CD1c-positive myeloid dendritic cell (primary cell): ENCODE results near the gene TIMP2.
A peak's percentile ranks its signal among the peaks of the same experiment; 100 is the strongest.
"Not testable (repeated sequence)": the region's sequence is repeated elsewhere in the genome, so short reads cannot be mapped to it uniquely, and the experiment has no call there.

ENCODE experiments used
- DNase-seq: peaks from one replicate; pipeline ENCODE4 v3.0.0-alpha.2; 2016; ENCODE audit errors: extremely low spot score

The TIMP2 gene

GRCh38 chr17:78956254-78956653 lies 31.1 kb upstream of the TIMP2 start:
- DNase-seq: no peak

- no peak for DNase-seq
These were observed 29.5 kb upstream of the TIMP2 start for GRCh38 chr17:78954684-78955083.

GRCh38 chr17:78953356-78954350 lies 28.5 kb upstream of the TIMP2 start:
- no peak for DNase-seq

GRCh38 chr17:78952706-78953105 lies 27.5 kb upstream of the TIMP2 start:
- DNase-seq: no peak

- DNase-seq: no peak
These were observed 26.9 kb upstream of the TIMP2 start for GRCh38 chr17:78951967-78952551.

DNA sequence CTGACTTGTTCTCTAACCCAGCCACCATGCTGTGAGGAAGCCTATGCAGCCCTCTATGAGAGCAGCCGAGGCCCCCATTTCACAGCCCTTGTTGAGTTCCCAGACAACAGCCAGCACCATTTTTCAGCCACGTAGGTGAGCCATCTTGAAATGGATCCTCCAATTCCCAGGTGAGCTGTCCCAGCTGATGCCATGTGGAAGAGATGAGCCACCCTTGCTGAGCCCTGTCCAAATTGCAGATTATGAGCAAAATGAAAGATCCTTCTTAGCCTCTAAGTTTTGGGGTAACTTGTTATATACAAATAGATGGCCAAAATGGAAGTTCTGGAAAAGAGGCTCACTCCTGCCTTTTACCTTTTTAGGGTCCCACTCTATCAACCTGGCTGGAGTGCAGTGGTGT lies 25.7 kb upstream of the TIMP2 start:
- DNase-seq: no peak

- DNase-seq: no peak
These were observed 22.3 kb upstream of the TIMP2 start for GRCh38 chr17:78947235-78948149.

- DNase-seq: peak; percentile 13
These were observed 21.4 kb upstream of the TIMP2 start for GRCh38 chr17:78946631-78947030.

DNA sequence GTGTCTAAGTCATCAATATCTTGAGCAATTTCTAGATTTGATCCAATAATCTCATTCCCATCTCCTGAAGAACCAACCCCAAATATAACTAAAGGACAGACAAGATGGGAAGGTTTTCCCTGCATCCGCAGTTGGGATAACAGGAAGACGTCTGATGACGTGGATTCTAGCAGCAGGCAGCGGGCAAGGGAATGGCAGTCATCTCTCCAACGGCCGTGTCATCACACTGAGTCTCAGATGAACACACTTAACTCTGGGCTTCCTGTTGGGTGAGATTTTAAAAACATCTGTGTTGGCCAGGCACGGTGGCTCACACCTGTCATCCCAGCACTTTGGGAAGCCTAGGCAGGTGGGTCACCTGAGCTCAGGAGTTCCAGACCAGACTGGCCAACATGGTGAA lies 20.9 kb upstream of the TIMP2 start:
- no peak for DNase-seq

DNA sequence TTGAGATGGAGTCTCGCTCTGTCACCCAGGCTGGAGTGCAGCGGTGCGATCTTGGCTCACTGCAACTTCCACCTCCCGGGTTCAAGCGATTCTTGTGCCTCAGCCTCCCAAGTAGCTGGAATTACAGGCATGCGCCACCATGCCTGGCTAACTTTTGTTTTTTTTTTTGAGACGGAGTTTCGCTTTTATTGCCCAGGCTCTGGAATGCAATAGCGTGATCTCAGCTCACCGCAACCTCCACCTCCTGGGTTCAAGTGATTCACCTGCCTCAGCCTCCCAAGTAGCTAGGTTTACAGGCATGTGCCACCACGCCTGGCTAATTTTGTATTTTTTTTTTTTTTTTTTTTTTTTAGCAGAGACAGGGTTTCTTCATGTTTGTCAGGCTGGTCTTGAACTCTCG lies 20.3 kb upstream of the TIMP2 start:
- DNase-seq: not testable (repeated sequence)

DNA sequence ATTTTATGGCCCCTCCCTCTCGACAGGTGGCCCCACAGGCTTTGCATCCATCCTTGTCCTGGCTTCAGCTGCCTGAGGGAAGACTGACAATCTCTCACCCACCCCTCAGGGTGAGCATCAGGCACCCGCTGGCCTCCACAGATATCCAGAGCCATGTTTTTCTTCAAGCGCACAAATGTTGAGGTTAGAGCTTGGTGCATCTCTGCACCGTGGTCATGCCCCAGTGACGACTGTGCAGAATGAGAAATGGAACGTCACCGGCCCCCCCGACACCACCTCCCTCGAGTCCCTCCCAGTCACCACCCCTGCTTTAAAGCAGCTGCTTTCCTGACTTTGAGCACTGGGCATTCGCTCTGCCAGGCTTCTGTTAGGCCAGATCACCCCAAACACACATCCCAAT lies 19.8 kb upstream of the TIMP2 start:
- DNase-seq: no peak

- DNase-seq: no peak
These were observed 18.8 kb upstream of the TIMP2 start for GRCh38 chr17:78944026-78944425.

GRCh38 chr17:78940708-78941107 lies 15.5 kb upstream of the TIMP2 start:
- no peak for DNase-seq

DNA sequence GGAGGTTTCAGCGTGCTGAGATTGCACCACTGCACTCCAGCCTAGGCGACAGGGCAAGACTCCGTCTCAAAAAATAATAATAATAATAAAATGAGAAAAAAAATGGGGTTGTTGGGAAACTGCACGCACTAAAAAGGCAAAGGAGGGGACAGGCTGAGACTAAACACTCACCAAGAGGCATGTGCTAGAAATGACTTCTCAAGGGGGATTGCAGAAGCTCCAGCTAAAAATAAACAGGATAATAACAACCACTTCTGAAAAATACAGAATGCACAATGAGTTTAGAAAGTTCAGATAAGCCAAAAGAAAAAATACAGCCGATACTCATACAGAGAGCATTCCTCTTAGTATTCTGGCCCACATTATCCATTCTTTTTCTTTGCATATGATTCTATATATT lies 15.1 kb upstream of the TIMP2 start:
- no peak for DNase-seq

DNA sequence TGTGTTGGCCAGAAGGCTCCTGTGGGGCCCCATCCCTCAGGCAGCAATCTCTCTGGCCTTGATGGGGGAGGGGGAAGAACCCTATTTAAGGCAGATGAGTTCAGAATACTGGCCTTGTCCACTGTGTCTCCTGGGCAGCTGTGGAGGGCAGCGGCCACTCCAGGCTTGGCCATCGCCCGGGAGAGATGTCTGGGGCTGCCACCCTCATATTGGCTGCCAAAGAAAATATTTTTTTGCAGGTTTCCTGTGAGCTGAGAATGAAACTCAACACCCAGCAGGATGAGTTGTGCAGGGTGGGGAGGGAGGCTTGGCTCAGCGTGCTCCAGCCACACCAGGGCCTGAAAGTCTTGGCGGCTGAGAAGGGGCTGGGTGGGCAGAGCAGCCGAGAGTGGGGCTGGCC lies 14.4 kb upstream of the TIMP2 start:
- DNase-seq: no peak

DNA sequence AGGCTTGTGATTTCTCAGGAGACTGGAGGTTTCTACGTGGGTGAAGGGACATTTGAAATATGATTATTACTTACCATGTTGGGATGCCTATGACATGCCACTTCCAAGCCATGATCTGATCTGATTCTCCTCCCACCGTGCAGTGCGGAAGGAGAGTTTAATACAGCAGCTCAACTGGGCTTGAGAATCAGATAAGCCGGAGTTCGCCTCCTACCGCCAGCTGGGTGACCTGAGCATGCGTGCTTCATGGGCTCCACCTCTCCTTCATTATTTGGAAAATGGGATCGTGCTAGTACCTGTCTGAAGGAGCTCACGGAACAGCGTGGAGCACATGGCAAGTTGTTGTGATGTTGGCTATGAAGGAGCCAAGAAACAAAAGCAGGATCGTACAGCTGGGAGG lies 12.4 kb upstream of the TIMP2 start:
- no peak for DNase-seq

- DNase-seq: no peak
These were observed 10.5 kb upstream of the TIMP2 start for GRCh38 chr17:78935419-78936323.

- DNase-seq: no peak
These were observed 9.7 kb upstream of the TIMP2 start for GRCh38 chr17:78934681-78935418.

- DNase-seq: peak; percentile 57
These were observed 8.9 kb upstream of the TIMP2 start for GRCh38 chr17:78933959-78934568.
